ENCODE data around the gene SMOC2. TPM values are rescaled to one million over a fixed set of nuclear protein-coding genes. Genes with fewer than 3 reads are reported as not detected.

SMOC2 gene
- total RNA-seq, 5 donors from 2014 or later (not counting 1 experiment from before 2014, with no cell fraction given) = 0.06 to 0.20 (median 0.16) TPM; not detected in 2

GRCh38 chr6:168520233-168520632, 79.2 kb downstream of the SMOC2 start:
- Histone ChIP-seq H3K27ac (ENCODE audit: low read length) (no peak overlapping the region), H3K4me3 (ENCODE audit: control insufficient read depth in 1 of 2, extremely low read depth in 1 of 2, low read length in 1 of 2) (no peak overlapping the region), H3K9me3 (no peaks in the 10 kb centered on the region), H3K4me1 (ENCODE audit: control insufficient read depth in 1 of 2, extremely low read depth in 1 of 2, insufficient read depth in 2 of 2, low read length in 2 of 2) (no peaks in the 10 kb centered on the region), H3K36me3 (ENCODE audit: control insufficient read depth in 2 of 2, extremely low read depth in 1 of 2, insufficient read depth in 1 of 2, low read length in 1 of 2) (no peaks in the 10 kb centered on the region), H3K27me3 (replicated peaks in 1 of 2; ENCODE audit: control insufficient read depth in 2 of 2, extremely low read depth in 1 of 2, insufficient read depth in 2 of 2, low read length in 1 of 2) (peaks cover 0 to 8% of the 10 kb centered on the region in 2 experiments)
- ChIA-PET POLR2A (no interaction called here), CTCF (no interaction called here)
- Mint-ChIP-seq H3K27ac (no peak overlapping the region), H3K4me1 (no peaks in the 10 kb centered on the region), H3K4me3 (no peak overlapping the region), H3K27me3 (peaks cover 0 to 4% of the 10 kb centered on the region in 2 donors), H3K36me3 (no peaks in the 10 kb centered on the region), H3K9me3 (peaks cover 0 to 5% (median 0%) of the 10 kb centered on the region in 3 donors)
- 79% methylated on average over 10 of the region's 10 CpGs for WGBS (ENCODE audit: insufficient coverage)
- ATAC-seq (replicated peaks in 1 of 4) = no peak
- no peak for DNase-seq

GRCh38 chr6:168524571-168525001, 83.6 kb downstream of the SMOC2 start:
- no peaks in the 10 kb centered on the region for H3K36me3 ChIP-seq (ENCODE audit: control insufficient read depth in 2 of 2, extremely low read depth in 1 of 2, insufficient read depth in 1 of 2, low read length in 1 of 2)
- no peak for ATAC-seq (replicated peaks in 1 of 4)
- H3K27ac Mint-ChIP-seq = no peak overlapping the region

GRCh38 chr6:168525114-168525513, 84.1 kb downstream of the SMOC2 start:
- POLR2A ChIA-PET = no interaction called here
- no peaks in the 10 kb centered on the region for H3K9me3 ChIP-seq
- no peaks in the 10 kb centered on the region for H3K4me1 ChIP-seq (ENCODE audit: control insufficient read depth in 1 of 2, extremely low read depth in 1 of 2, insufficient read depth in 2 of 2, low read length in 2 of 2)
- H3K36me3 ChIP-seq (ENCODE audit: control insufficient read depth in 2 of 2, extremely low read depth in 1 of 2, insufficient read depth in 1 of 2, low read length in 1 of 2) = no peaks in the 10 kb centered on the region
- H3K27ac ChIP-seq (ENCODE audit: low read length) = no peak overlapping the region
- ATAC-seq (replicated peaks in 1 of 4) (no peak), DNase-seq (no peak)
- no peaks in the 10 kb centered on the region for H3K36me3 Mint-ChIP-seq
- H3K4me3 ChIP-seq (ENCODE audit: control insufficient read depth in 1 of 2, extremely low read depth in 1 of 2, low read length in 1 of 2) = no peak overlapping the region
- CTCF ChIA-PET = interaction anchor here in 1 of 2 donors (0.6 kb wide), 1 partner anchor 356 kb away, joined by 3 read pairs; no protein-coding TSS in a partner anchor
- no peak overlapping the region for H3K4me3 Mint-ChIP-seq
- no peak overlapping the region for H3K27ac Mint-ChIP-seq
- 87% methylated on average over 3 of the region's 8 CpGs for WGBS (ENCODE audit: insufficient coverage)
- H3K9me3 Mint-ChIP-seq = peaks cover 0 to 5% (median 0%) of the 10 kb centered on the region in 3 donors
- peaks cover 7 to 10% of the 10 kb centered on the region in 2 donors for H3K27me3 Mint-ChIP-seq
- no peaks in the 10 kb centered on the region for H3K4me1 Mint-ChIP-seq
- H3K27me3 ChIP-seq (replicated peaks in 1 of 2; ENCODE audit: control insufficient read depth in 2 of 2, extremely low read depth in 1 of 2, insufficient read depth in 2 of 2, low read length in 1 of 2) = peaks cover 0 to 29% of the 10 kb centered on the region in 2 experiments

More at GRCh38 chr6:168524571-168525001, 83.6 kb downstream of the SMOC2 start:
- DNase-seq = no peak
- no peak overlapping the region for H3K4me3 ChIP-seq (ENCODE audit: control insufficient read depth in 1 of 2, extremely low read depth in 1 of 2, low read length in 1 of 2)
- no peaks in the 10 kb centered on the region for H3K4me1 ChIP-seq (ENCODE audit: control insufficient read depth in 1 of 2, extremely low read depth in 1 of 2, insufficient read depth in 2 of 2, low read length in 2 of 2)
- Mint-ChIP-seq H3K9me3 (peaks cover 0 to 5% (median 0%) of the 10 kb centered on the region in 3 donors), H3K36me3 (no peaks in the 10 kb centered on the region), H3K27me3 (peaks cover 7 to 10% of the 10 kb centered on the region in 2 donors), H3K4me3 (no peak overlapping the region), H3K4me1 (no peaks in the 10 kb centered on the region)
- 84% methylated on average over 12 of the region's 13 CpGs for whole genome bisulfite sequencing (ENCODE audit: insufficient coverage)
- no peak overlapping the region for H3K27ac ChIP-seq (ENCODE audit: low read length)
- CTCF ChIA-PET = interaction anchor here in 1 of 2 donors (0.6 kb wide), 1 partner anchor 357 kb away, joined by 3 read pairs; no protein-coding TSS in a partner anchor
- no peaks in the 10 kb centered on the region for H3K9me3 ChIP-seq
- H3K27me3 ChIP-seq (replicated peaks in 1 of 2; ENCODE audit: control insufficient read depth in 2 of 2, extremely low read depth in 1 of 2, insufficient read depth in 2 of 2, low read length in 1 of 2) = peaks cover 0 to 25% of the 10 kb centered on the region in 2 experiments
- POLR2A ChIA-PET = no interaction called here

GRCh38 chr6:168525926-168526630, 85.1 kb downstream of the SMOC2 start:
- Mint-ChIP-seq H3K27ac (no peak overlapping the region), H3K27me3 (peaks cover 7 to 10% of the 10 kb centered on the region in 2 donors), H3K36me3 (no peaks in the 10 kb centered on the region), H3K9me3 (peaks cover 0 to 5% (median 0%) of the 10 kb centered on the region in 3 donors), H3K4me1 (no peaks in the 10 kb centered on the region), H3K4me3 (no peak overlapping the region)
- Histone ChIP-seq H3K4me3 (ENCODE audit: control insufficient read depth in 1 of 2, extremely low read depth in 1 of 2, low read length in 1 of 2) (no peak overlapping the region), H3K36me3 (ENCODE audit: control insufficient read depth in 2 of 2, extremely low read depth in 1 of 2, insufficient read depth in 1 of 2, low read length in 1 of 2) (no peaks in the 10 kb centered on the region), H3K4me1 (ENCODE audit: control insufficient read depth in 1 of 2, extremely low read depth in 1 of 2, insufficient read depth in 2 of 2, low read length in 2 of 2) (no peaks in the 10 kb centered on the region), H3K27me3 (replicated peaks in 1 of 2; ENCODE audit: control insufficient read depth in 2 of 2, extremely low read depth in 1 of 2, insufficient read depth in 2 of 2, low read length in 1 of 2) (peaks cover 0 to 29% of the 10 kb centered on the region in 2 experiments), H3K27ac (ENCODE audit: low read length) (no peak overlapping the region), H3K9me3 (no peaks in the 10 kb centered on the region)
- ChIA-PET CTCF (no interaction called here), POLR2A (no interaction called here)
- no peak for DNase-seq
- no peak for ATAC-seq (replicated peaks in 1 of 4)
- WGBS (ENCODE audit: insufficient coverage) = 83% methylated on average over 15 of the region's 16 CpGs

GRCh38 chr6:168526841-168527281, 85.9 kb downstream of the SMOC2 start:
- no peak for DNase-seq
- no peaks in the 10 kb centered on the region for H3K4me1 Mint-ChIP-seq
- peaks cover 7 to 10% of the 10 kb centered on the region in 2 donors for H3K27me3 Mint-ChIP-seq
- WGBS (ENCODE audit: insufficient coverage) = 84% methylated on average over 6 of the region's 8 CpGs
- no peak overlapping the region for H3K27ac ChIP-seq (ENCODE audit: low read length)
- no peaks in the 10 kb centered on the region for H3K4me1 ChIP-seq (ENCODE audit: control insufficient read depth in 1 of 2, extremely low read depth in 1 of 2, insufficient read depth in 2 of 2, low read length in 2 of 2)
- no peaks in the 10 kb centered on the region for H3K9me3 ChIP-seq
- H3K27ac Mint-ChIP-seq = no peak overlapping the region
- H3K4me3 ChIP-seq (ENCODE audit: control insufficient read depth in 1 of 2, extremely low read depth in 1 of 2, low read length in 1 of 2) = no peak overlapping the region
- H3K4me3 Mint-ChIP-seq = no peak overlapping the region
- no peak for ATAC-seq (replicated peaks in 1 of 4)
- H3K27me3 ChIP-seq (replicated peaks in 1 of 2; ENCODE audit: control insufficient read depth in 2 of 2, extremely low read depth in 1 of 2, insufficient read depth in 2 of 2, low read length in 1 of 2) = peaks cover 0 to 27% of the 10 kb centered on the region in 2 experiments
- POLR2A ChIA-PET = no interaction called here
- H3K36me3 Mint-ChIP-seq = no peaks in the 10 kb centered on the region
- CTCF ChIA-PET = no interaction called here
- H3K36me3 ChIP-seq (ENCODE audit: control insufficient read depth in 2 of 2, extremely low read depth in 1 of 2, insufficient read depth in 1 of 2, low read length in 1 of 2) = no peaks in the 10 kb centered on the region
- H3K9me3 Mint-ChIP-seq = peaks cover 0 to 5% (median 0%) of the 10 kb centered on the region in 3 donors

- H3K27me3 ChIP-seq (replicated peaks in 1 of 2; ENCODE audit: control insufficient read depth in 2 of 2, extremely low read depth in 1 of 2, insufficient read depth in 2 of 2, low read length in 1 of 2) = peaks cover 0 to 27% of the 10 kb centered on the region in 2 experiments
- Mint-ChIP-seq H3K27ac (no peak overlapping the region), H3K4me1 (no peaks in the 10 kb centered on the region), H3K36me3 (no peaks in the 10 kb centered on the region), H3K4me3 (no peak overlapping the region), H3K9me3 (peaks cover 0 to 1% (median 0%) of the 10 kb centered on the region in 3 donors), H3K27me3 (peaks cover 5 to 10% of the 10 kb centered on the region in 2 donors)
- no peaks in the 10 kb centered on the region for H3K4me1 ChIP-seq (ENCODE audit: control insufficient read depth in 1 of 2, extremely low read depth in 1 of 2, insufficient read depth in 2 of 2, low read length in 2 of 2)
- H3K36me3 ChIP-seq (ENCODE audit: control insufficient read depth in 2 of 2, extremely low read depth in 1 of 2, insufficient read depth in 1 of 2, low read length in 1 of 2) = no peaks in the 10 kb centered on the region
- 84% methylated on average over 22 of the region's 25 CpGs for WGBS (ENCODE audit: insufficient coverage)
- ATAC-seq (replicated peaks in 1 of 4) (no peak), DNase-seq (no peak)
- no peaks in the 10 kb centered on the region for H3K9me3 ChIP-seq
- POLR2A ChIA-PET = no interaction called here
- no peak overlapping the region for H3K4me3 ChIP-seq (ENCODE audit: control insufficient read depth in 1 of 2, extremely low read depth in 1 of 2, low read length in 1 of 2)
- CTCF ChIA-PET = no interaction called here
- H3K27ac ChIP-seq (ENCODE audit: low read length) = no peak overlapping the region
Observed at GRCh38 chr6:168527451-168528210, 86.6 kb downstream of the SMOC2 start.

All from T-cell (primary cell).